ENCODE data around the gene ADAMTS9.

Gene ADAMTS9

DNA sequence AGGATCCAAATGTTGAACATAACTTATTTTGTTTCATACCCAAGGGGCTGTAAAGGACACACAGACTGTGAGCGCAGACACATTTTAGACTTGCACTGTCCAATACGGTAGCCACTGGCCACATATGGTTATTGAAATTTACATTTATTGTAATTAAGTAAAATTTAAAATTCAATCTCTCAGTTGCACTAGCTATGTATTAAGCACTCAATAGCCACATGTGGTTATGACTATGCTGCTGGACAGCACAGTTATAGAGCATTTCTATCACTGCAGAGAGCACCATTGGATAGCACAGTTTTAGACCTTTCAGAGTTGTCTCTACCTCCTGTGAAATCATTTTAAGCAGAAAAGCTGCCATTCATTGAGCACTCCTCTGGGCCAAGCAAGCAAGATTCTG, 204.3 kb downstream of the ADAMTS9 start:
- no peak for DNase-seq

DNA sequence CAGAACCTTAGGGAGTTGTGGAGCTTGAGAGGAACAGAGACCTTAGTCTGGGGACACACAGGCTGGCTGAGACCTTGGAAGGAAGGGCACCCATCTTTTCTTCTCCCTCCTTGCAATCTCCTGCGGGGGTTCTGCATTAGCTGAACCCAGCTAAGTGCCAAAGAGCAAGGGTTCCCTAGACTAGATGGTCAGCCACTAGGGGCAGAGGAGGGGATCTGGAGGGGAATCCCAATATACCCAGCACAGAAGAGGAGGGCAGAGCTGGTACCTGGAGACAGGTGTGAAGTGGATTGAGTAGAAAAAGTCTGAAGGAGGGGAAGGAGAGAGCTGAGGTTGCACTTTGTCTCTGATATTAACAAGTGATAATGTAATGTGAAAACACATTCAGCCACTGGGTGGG, 212.8 kb downstream of the ADAMTS9 start:
- no peak for DNase-seq

DNA sequence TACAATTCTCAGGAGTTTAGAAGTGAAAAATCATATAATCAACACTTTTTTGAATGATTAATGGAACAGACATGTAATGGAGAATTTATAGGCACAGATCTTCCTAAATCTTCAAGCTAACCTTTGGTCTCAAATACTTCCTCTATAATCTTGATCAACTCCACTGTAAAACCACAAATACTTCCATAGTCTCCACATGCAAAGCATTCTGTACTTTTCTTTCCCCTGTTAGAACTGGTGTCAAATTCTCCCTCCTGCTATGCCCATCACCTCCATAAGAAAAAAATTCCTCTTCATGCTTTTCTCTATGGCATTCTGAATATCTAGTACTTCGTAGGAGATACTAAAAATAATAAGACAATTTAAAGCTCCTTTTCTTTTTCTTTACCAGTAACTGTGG, 214.3 kb downstream of the ADAMTS9 start:
- no peak for DNase-seq

DNA sequence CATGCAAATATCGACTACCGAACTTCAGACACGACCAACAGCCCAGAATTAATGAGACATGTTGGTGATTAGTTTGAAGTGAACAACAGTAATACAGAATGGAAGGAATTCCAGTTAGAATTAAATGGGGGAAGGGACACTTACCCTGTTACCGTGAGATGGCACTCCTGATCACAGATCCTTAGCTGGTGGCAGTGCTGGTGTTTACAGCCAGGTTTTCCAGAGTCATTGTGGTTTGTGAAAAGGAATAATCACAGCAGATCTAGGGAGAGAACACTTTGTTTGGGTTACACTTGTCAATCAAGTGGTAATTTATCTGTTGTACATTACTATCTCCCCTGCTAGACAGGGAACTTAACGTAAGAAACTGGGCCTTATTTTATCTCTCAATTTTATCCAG, 217.4 kb downstream of the ADAMTS9 start:
- DNase-seq: no peak

DNA sequence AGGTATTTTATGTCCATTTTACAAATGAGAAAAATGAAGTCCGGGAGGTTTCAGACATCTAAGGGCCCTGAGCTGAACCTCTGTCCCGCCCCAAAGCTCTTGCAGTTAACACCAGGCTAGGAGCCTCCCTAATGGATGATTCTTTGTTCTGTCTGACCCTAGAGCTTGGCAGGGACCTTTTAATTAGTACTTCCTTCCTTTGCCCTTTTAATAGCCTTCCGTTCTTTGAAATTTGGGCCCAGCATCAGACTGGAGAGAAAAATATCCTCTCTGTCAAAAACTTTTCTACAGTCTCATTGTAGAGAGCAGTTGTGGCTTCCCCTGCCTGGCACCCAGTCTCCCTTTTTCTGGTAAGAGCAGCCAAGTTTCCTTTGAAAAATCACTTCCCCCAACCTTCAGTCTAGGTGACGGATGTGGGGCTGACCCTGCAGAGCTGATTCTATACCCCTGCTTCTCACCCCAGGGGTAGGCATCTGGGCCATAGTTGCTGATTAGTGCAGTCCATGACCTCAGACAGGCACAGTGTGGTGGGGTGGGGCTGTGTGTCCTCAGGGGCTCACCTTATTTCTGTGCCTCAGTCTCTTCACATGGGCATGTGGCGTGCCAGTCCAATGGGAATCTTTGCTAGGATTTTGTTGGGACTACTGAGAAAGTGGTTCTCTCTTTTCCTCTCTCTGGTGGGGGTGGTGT, 220.4 kb downstream of the ADAMTS9 start:
- DNase-seq: no peak

Measured in CD4-positive, alpha-beta T cell treated with Interferon gamma for 1 hour (primary cell).